Prostate gland (tissue), 2 donors: ENCODE results near the gene UBE2H.

ENCODE experiments used
- POLR2A ChIP-seq: fragments of 450-650 bp; IDR thresholded peaks from one replicate; pipeline ENCODE4 v1.6.1; 2016; ENCODE audit warnings: antibody characterized with exemption, mild to moderate bottlenecking
- POLR2AphosphoS5 ChIP-seq: sonication (generic); formaldehyde crosslinking; IDR thresholded peaks from one replicate; pipeline ENCODE4 v1.6.1; 2017; ENCODE audit warnings: antibody characterized with exemption
- TF ChIP-seq, protein P1 (sequence below), 4 experiments: fragments of 200-600 bp in 2 of 4; fragments of 450-650 bp in 2 of 4; sonication (generic) in 2 of 4; IDR thresholded peaks; 1 replicate in 3 of 4; 2 replicates in 1 of 4; pipeline ENCODE4 v1.5.1; 2016 to 2019; ENCODE audit warnings: antibody characterized with exemption in 4 of 4, mild to moderate bottlenecking in 2 of 4, moderate library complexity in 2 of 4

DNA sequence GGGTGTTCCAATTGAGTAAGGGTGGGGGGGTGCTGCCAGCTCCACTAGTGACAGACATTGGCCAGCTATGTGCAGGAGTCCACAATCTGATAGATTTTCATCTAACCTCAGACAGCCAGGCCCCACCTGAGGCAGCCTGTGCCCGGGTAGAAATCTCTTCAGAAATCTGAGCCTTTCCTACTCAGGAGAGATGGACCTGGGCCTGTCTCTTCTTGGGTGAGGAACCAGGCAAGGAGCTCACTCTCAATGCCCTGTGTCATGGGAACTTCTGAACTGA lies 86.9 kb downstream of the UBE2H start:
- TF ChIP-seq, protein P1, sequence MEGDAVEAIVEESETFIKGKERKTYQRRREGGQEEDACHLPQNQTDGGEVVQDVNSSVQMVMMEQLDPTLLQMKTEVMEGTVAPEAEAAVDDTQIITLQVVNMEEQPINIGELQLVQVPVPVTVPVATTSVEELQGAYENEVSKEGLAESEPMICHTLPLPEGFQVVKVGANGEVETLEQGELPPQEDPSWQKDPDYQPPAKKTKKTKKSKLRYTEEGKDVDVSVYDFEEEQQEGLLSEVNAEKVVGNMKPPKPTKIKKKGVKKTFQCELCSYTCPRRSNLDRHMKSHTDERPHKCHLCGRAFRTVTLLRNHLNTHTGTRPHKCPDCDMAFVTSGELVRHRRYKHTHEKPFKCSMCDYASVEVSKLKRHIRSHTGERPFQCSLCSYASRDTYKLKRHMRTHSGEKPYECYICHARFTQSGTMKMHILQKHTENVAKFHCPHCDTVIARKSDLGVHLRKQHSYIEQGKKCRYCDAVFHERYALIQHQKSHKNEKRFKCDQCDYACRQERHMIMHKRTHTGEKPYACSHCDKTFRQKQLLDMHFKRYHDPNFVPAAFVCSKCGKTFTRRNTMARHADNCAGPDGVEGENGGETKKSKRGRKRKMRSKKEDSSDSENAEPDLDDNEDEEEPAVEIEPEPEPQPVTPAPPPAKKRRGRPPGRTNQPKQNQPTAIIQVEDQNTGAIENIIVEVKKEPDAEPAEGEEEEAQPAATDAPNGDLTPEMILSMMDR (IDR thresholded peaks at IDR 0.05): no peak
- TF ChIP-seq POLR2A: no peak
- TF ChIP-seq POLR2AphosphoS5: no peak
